ENCODE measurements around the gene CPEB4. TPM values are rescaled to one million over a fixed set of nuclear protein-coding genes. Genes with fewer than 3 reads are reported as not detected.

Gene CPEB4
- total and polyA plus RNA-seq, 2 of the 8 experiments (the other 6 are each of a cell fraction or from before 2014, with no cell fraction given): 8.4 to 13.4 TPM

DNA sequence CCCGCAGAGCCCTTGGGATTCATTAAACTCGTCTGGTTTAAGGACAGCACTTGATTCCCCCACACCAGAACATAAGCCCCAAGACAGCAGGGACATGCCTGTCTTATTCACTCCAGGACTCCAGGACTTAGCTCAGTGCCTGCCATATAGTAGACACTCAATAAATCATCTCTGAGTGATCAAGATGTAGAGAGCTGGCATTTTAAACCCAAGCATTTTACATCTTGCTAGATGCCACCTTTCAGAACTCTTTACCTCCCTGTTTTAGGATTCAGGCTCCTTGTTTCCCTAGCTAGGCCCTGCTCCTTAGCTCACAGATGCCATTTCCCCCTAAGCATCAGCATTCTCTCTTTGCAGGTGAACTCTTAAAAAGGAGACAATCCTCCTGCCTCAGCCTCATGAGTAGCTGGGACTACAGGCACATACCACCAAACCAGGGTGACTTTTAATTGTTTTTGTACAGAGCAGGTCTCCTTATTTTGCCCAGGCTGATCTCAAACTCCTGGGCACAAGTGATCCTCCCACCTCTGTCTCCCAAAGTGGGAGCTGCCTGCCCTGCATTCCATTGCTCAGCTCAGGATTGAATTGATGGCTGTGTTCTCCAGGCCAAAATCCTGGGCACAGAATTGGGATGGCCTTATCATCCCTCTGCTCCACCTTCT is 32.0 kb upstream of the CPEB4 start:
- Histone ChIP-seq H3K23me2 (ENCODE audit: low read depth, low read length) (no peaks in the 10 kb centered on the region), H4K20me1 (replicated peaks in 1 of 2; ENCODE audit: control insufficient read depth in 1 of 2, insufficient read depth in 2 of 2, low read length in 2 of 2) (no peaks in the 10 kb centered on the region), H3K36me3 (ENCODE audit: control insufficient read depth in 2 of 4, insufficient read depth in 4 of 4, low read length in 3 of 4) (no peaks in the 10 kb centered on the region), H2BK20ac (ENCODE audit: low read length) (no peak overlapping the region), H3K4ac (replicated peaks; ENCODE audit: insufficient read length, low read depth, low read length) (no peak overlapping the region), H3K9ac (replicated peaks in 1 of 4; ENCODE audit: extremely low read depth in 1 of 4, low read depth in 3 of 4, low read length in 3 of 4) (no peak overlapping the region), H2BK15ac (ENCODE audit: low read length) (no peak overlapping the region), H3K79me2 (ENCODE audit: control insufficient read depth in 1 of 2, insufficient read depth in 2 of 2, low read length in 2 of 2) (no peaks in the 10 kb centered on the region), H2AFZ (ENCODE audit: low read length) (0 out of 2 replicates have a peak overlapping the region, but pooled peaks have one; percentile 17), H3K4me1 (replicated peaks in 1 of 4; ENCODE audit: control insufficient read depth in 3 of 4, insufficient read depth in 4 of 4, low read length in 3 of 4) (no peaks in the 10 kb centered on the region), H4K91ac (replicated peaks; ENCODE audit: insufficient read length, low read length) (no peak overlapping the region), H2BK120ac (replicated peaks; ENCODE audit: low read depth, low read length) (no peak overlapping the region), H2AK5ac (ENCODE audit: low read depth, low read length) (no peak overlapping the region), H3K14ac (ENCODE audit: insufficient read length) (no peak overlapping the region), H4K8ac (ENCODE audit: extremely low read depth, insufficient read depth, low read length) (no peak overlapping the region), H3K4me2 (ENCODE audit: insufficient read depth in 1 of 2, low read depth in 2 of 2, low read length in 2 of 2) (no peak overlapping the region), H4K5ac (ENCODE audit: insufficient read length, low read depth, low read length) (no peak overlapping the region), H2BK12ac (ENCODE audit: low read depth, low read length) (no peak overlapping the region), H3K27ac (ENCODE audit: low read depth, low read length) (no peak overlapping the region), H3K9me3 (ENCODE audit: insufficient read depth in 2 of 2, low read depth in 1 of 2, low read length in 1 of 2) (no peaks in the 10 kb centered on the region), H3K27me3 (replicated peaks in 1 of 4; ENCODE audit: control insufficient read depth in 3 of 4, extremely low read depth in 1 of 4, insufficient read depth in 3 of 4, low read length in 3 of 4) (peaks cover 0 to 2% (median 0%) of the 10 kb centered on the region in 4 experiments; a peak in 1 of 7 replicates), H3K56ac (replicated peaks; ENCODE audit: insufficient read length, low read depth, low read length) (no peak overlapping the region), H3K23ac (ENCODE audit: insufficient read length) (no peak overlapping the region), H3K18ac (ENCODE audit: extremely low read depth, low read length) (no peak overlapping the region), H3K4me3 (ENCODE audit: extremely low read depth in 1 of 4, insufficient read depth in 2 of 4, low read depth in 3 of 4, low read length in 4 of 4) (no peak overlapping the region), H2BK5ac (ENCODE audit: low read depth, low read length) (no peak overlapping the region), H3K79me1 (ENCODE audit: low read depth, low read length) (no peaks in the 10 kb centered on the region)
- WGBS, 2 experiments (ENCODE audit: extremely low coverage in 1 of 2, insufficient coverage in 1 of 2, insufficient read length in 1 of 2, insufficient replicate concordance in 2 of 2, low coverage in 1 of 2, low lambda C conversion rate in 2 of 2, missing lambda C conversion rate in 1 of 2): 74% methylated on average over 2 of the region's 2 CpGs; no CpG with 5 or more reads in 1 of the 2 experiments
- ChIA-PET CTCF (ENCODE audit: partially characterized antibody) (interaction anchor here (1.0 to 2.1 kb wide), 3 partner anchors 8 to 69 kb away, joined by 3 to 8 read pairs (median 3); no protein-coding TSS in a partner anchor), POLR2A (ENCODE audit: partially characterized antibody) (interaction anchor here (0.9 kb wide), 1 partner anchor 134 kb away, joined by 4 read pairs; no protein-coding TSS in a partner anchor)
- DNase-seq (ENCODE audit: low read depth in 1 of 2, low spot score in 2 of 2): no peak
- TF ChIP-seq CHD2 (IDR thresholded peaks at IDR 0.05; ENCODE audit: low read length) (no peak), JUN (IDR thresholded peaks at IDR 0.05; ENCODE audit: low read depth, low read length) (no peak)
- no peak for FAIRE-seq

Data from H1 (cell line).